ENCODE data around the gene KDM2B.
"Not testable (repeated sequence)": the region's sequence is repeated elsewhere in the genome, so short reads cannot be mapped to it uniquely, and the experiment has no call there.

Gene KDM2B

DNA sequence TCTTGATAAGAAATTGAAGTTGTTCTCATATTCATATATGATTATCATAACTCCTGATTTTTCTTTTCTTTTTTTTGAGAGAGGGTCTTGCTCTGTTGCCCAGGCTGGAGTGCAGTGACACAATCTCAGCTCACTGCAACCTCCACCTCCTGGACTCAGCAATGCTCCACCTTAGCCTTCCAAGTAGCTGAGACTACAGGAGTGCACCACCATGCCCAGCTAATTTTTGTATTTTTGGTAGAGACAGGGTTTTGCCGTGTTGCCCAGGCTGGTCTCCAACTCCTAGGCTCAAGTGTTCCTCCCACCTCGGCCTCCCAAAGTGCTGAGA lies 2.5 kb upstream of the KDM2B start:
- DNase-seq = not testable (repeated sequence)

- DNase-seq = peak; percentile 94
Observed at GRCh38 chr12:121582583-121583333, 1.9 kb upstream of the KDM2B start.

GRCh38 chr12:121581686-121582429 lies 1.0 kb upstream of the KDM2B start:
- no peak for DNase-seq

GRCh38 chr12:121579981-121580868 lies 598 bp downstream of the KDM2B start:
- peak; percentile 93 for DNase-seq

DNA sequence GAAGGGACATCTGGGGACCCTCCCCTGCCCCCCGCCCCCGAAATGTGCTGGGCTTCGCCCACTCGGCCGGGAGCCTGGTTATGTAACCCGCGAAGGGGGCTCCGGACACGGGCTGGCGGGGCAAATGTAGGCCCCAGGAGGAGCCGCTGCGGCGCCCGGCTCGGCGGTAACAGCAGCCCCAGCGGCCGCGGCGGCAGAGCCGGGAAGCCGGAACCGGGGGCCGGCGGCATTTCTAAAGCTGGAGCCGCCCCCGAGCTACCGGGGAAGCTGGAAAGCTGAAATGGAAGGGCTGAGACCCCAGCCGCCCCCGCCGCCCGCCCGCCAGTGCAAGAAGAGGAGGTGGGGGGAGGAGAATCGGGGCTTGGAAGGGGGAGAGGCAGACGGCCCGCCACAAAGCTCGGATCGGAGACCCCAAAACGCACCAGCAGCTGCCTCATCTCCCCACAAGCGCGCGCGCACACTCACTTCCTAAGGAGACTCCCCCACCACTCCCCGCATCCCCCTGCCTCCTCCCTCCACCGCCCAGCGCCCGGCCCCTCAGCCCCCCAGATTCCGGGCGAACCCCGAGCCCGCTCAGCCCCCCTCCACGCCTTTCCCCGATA lies 1.5 kb downstream of the KDM2B start:
- DNase-seq = peak; percentile 75

DNA sequence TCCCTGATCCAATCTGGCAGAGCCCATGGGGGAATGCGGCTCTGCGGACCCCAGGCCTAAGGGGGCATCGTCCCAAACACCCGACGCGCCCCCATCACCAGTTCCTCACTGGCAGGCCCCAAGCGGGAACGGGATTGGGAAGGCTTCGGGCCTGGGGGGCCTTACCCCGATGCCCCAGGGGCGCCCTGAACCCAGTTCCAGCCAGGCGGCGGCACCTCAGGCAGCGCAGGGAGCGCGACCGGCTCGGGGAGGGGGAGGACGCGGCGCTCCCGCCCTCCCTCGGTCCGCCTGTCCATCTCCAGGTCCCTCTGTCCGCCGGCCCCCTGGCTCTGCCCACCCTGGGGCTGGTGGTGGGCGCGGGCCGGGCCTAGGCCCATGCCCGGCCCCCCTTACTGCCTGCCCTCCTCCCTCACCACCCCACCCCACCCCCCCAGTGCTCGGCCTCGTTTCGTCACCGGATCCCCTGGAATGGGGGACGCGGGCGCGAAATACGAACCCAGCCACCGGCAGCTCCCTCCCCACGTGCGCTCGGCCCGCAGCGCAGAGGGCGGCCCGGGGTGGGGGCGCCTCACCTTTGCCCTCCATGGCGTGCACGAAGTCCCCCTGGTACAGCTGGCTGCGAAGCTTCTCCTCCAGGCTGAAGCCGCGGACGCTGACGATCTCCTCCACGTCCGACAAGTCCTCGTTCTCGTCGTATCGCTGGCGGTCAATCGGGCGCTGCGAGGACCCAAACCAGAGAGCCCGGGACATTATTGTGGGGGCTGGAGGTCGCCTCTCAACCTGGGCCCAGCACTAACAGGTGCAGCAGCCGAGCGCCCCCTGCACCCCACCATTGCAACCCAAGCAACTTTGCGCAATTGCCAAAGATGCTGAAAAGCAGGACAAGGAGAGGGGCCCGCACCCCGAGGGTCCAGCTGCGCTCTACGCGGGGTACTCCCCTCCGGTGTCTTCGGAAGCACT lies 2.3 kb downstream of the KDM2B start:
- DNase-seq = peak; percentile 81

- DNase-seq = peak; percentile 75
Observed at GRCh38 chr12:121577443-121578180, 3.2 kb downstream of the KDM2B start.

GRCh38 chr12:121576851-121577391 lies 3.9 kb downstream of the KDM2B start:
- peak; percentile 93 for DNase-seq

DNA sequence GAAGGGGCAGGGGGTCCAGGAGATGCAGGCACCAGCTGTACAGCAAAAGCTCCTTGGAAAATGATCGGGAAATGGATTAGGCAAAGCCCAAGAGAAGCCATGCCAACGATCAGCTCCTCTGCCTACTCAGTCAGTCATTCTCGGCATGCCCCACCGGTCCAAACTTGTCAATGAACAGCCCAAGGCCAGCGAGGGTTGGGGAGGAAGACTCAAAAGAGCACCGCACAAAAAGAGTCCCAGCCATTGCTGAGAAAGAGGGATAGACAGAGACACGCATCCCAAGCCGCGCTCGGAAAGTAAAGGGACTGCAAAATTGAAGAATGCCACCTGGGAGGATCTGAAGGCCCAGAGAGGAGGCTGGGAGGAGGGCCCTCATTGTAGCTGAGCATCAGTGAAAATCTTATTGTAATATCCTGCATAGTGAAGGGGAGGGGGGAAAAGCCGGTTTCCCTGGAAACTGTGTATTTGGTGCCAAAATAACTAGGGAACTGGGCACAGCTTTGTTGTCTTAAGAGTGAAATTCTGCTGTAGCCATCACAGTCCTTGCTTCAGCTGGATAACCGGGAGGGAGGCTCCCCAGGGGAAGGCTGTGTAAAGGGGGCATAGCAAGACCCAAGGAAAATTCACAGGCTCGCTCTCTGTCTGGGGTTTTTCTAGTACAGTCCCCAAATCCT lies 4.7 kb downstream of the KDM2B start:
- peak; percentile 55 for DNase-seq

GRCh38 chr12:121575051-121575450 lies 5.8 kb downstream of the KDM2B start:
- peak; percentile 54 for DNase-seq

DNA sequence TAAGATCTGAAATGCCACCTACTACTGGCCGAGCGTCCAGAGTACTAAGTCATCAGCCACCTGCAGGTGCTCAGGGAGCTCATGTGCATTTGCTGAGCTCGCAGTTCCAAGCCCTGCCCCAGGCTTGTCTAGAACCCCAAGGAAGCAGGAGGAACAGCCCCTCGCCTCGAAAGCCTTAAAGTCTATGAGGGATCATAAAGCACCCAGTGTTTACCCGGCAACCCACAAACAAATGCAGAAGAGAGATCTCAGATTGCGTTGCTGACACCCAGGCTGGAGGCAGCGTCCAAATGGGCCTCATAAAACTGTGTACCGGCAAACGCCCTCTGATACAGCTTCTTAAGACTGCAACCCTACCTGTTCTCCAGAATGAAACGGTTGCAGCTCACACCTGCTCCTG lies 6.8 kb downstream of the KDM2B start:
- no peak for DNase-seq

GRCh38 chr12:121571920-121572319 lies 8.9 kb downstream of the KDM2B start:
- DNase-seq = no peak

DNA sequence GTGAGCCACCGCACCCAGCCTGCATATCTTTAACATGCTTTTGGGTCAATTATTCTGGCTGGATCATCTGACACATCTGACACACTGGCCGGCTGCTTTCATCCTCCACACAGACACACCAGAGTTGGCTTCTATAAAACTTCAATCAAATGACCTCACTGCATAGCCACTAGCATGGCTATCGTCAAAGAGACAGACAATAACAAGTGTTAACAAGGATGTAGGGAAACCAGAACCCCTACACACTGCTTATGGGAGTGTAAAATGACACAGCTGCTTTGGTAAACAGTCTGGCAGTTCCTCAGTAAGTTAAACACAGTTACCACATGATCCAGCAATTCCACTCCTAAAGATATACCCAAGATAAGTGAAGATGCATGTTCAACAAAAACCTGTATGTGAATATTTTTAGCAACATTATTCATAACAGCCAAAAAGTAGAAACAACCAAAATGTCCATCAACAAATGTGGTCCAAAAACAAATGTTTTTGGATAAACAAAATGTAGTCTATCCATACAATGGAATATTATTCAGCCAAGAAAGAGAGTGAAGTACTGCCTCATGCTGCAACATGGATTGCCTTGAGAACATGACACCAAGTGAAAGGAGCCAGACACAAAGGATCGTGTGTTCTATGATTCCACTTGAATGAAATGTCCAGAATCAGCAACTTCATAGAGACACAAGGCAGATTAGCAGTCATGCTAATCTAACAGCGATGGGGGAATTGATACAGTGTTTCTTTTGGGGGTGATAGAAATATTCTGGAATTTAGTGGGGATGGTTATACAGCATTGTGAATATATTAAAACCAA lies 10.1 kb downstream of the KDM2B start:
- peak; percentile 71 for DNase-seq

- peak; percentile 73 for DNase-seq
Observed at GRCh38 chr12:121568971-121569751, 11.7 kb downstream of the KDM2B start.

GRCh38 chr12:121568518-121568917 lies 12.3 kb downstream of the KDM2B start:
- no peak for DNase-seq

DNA sequence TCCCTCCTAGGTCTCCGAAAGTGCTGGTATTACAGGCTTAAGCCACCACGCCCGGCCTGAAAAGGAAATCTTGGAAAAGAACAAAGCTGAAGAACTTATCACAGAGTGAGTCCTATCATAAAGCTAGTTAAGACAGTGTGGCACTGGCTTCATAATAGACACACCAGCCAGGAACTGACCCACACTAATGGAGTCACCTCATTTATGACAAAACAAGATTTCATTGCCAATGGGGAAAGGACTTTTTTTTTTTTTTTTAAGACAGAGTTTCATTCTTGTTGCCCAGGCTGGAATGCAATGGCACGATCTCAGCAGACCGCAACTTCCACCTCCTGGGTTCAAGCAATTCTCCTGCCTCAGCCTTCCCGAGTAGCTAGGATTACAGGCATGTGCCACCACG lies 15.7 kb downstream of the KDM2B start:
- DNase-seq = no peak

- DNase-seq = no peak
Observed at GRCh38 chr12:121562488-121562887, 18.3 kb downstream of the KDM2B start.

DNA sequence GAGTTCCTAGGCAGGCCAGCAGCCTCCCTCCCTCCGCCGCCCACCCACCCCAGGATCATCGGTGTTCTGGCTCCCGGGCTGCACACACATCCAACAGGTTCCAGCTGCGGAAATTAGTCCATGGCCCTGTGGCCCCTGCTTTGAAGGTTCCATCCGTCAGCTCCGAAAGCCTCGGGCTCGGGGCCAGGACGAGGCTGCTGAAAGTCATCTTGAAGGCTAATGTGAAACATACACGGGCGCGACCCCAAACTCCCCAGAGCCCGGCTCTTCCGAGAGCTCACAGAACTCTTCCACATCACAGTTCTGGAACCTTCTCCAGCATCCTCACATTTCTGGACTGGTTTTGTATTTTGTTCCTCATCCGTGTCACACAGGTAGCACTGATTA lies 19.8 kb downstream of the KDM2B start:
- no peak for DNase-seq

All from islet precursor cell (in vitro differentiated cells).